HEK293 (cell line): ENCODE data around the gene GALNT13.

Experiments used
- CTCF ChIP-seq: fragments of 450-650 bp; formaldehyde crosslinking; IDR thresholded peaks from 2 replicates; pipeline ENCODE4 v1.5.1; 2016; ENCODE audit warnings: missing biosample characterization, missing genetic modification characterization
- WT1 ChIP-seq: fragments of 450-650 bp; formaldehyde crosslinking; IDR thresholded peaks from 2 replicates; pipeline ENCODE4 v1.5.1; 2016; ENCODE audit warnings: missing biosample characterization, missing genetic modification characterization
- ZNF18 ChIP-seq: fragments of 450-650 bp; formaldehyde crosslinking; IDR thresholded peaks from 2 replicates; pipeline ENCODE4 v1.5.1; 2016; ENCODE audit warnings: missing biosample characterization, missing genetic modification characterization
- ZNF274 ChIP-seq, 2 experiments: fragments of 200-500 bp in 1 of 2; fragments of 450-650 bp in 1 of 2; sonication (Bioruptor generic) in 1 of 2; formaldehyde crosslinking in 1 of 2; IDR thresholded peaks; 2 replicates each; pipeline versions ENCODE4 v1.5.1 to v1.6.1; 2014 to 2016; ENCODE audit warnings: borderline replicate concordance in 1 of 2, inconsistent platforms in 1 of 2, low read length in 1 of 2, missing biosample characterization in 1 of 2, missing genetic modification characterization in 1 of 2
- ZNF302 ChIP-seq: fragments of 450-650 bp; formaldehyde crosslinking; IDR thresholded peaks from 2 replicates; pipeline ENCODE4 v1.5.1; 2016; ENCODE audit warnings: missing biosample characterization, missing genetic modification characterization, low read depth
- ZNF449 ChIP-seq: fragments of 450-650 bp; formaldehyde crosslinking; IDR thresholded peaks from 2 replicates; pipeline ENCODE4 v1.5.1; 2017; ENCODE audit warnings: missing biosample characterization, mild to moderate bottlenecking, missing genetic modification characterization, moderate library complexity
- ZNF521 ChIP-seq: fragments of 450-650 bp; formaldehyde crosslinking; IDR thresholded peaks from 2 replicates; pipeline ENCODE4 v1.5.1; 2017; ENCODE audit warnings: missing biosample characterization, mild to moderate bottlenecking, missing genetic modification characterization
- ZNF768 ChIP-seq: fragments of 450-650 bp; formaldehyde crosslinking; IDR thresholded peaks from 2 replicates; pipeline ENCODE4 v1.5.1; 2018; ENCODE audit warnings: missing biosample characterization, mild to moderate bottlenecking, missing genetic modification characterization
- ZSCAN18 ChIP-seq: fragments of 450-650 bp; formaldehyde crosslinking; IDR thresholded peaks from 2 replicates; pipeline ENCODE4 v1.5.1; 2016; ENCODE audit warnings: missing biosample characterization, missing genetic modification characterization

GRCh38 chr2:154336201-154336600 lies 464.5 kb downstream of the GALNT13 start:
- TF ChIP-seq WT1 (tag by site-specific recombination) (no peak), ZNF274 (IDR thresholded peaks at IDR 0.05; ENCODE audit: low read length) (no peak), ZNF274 (tag by site-specific recombination; IDR thresholded peaks at IDR 0.05; ENCODE audit: borderline replicate concordance) (no peak), ZNF18 (no peak), CTCF (tag by site-specific recombination) (no peak), ZNF449 (tag by site-specific recombination) (no peak), ZSCAN18 (tag by site-specific recombination) (no peak), ZNF521 (tag by site-specific recombination) (no peak), ZNF302 (tag by site-specific recombination) (no peak), ZNF768 (tag by site-specific recombination) (no peak)
